Suppressor macrophage treated with lipopolysaccharide for 1 hour (primary cell): ENCODE measurements around the gene GBX2.

Experiments
- DNase-seq, 3 donors: peaks; one replicate each; pipeline ENCODE4 v3.0.0-alpha.2; 2020 to 2022

Gene GBX2

DNA sequence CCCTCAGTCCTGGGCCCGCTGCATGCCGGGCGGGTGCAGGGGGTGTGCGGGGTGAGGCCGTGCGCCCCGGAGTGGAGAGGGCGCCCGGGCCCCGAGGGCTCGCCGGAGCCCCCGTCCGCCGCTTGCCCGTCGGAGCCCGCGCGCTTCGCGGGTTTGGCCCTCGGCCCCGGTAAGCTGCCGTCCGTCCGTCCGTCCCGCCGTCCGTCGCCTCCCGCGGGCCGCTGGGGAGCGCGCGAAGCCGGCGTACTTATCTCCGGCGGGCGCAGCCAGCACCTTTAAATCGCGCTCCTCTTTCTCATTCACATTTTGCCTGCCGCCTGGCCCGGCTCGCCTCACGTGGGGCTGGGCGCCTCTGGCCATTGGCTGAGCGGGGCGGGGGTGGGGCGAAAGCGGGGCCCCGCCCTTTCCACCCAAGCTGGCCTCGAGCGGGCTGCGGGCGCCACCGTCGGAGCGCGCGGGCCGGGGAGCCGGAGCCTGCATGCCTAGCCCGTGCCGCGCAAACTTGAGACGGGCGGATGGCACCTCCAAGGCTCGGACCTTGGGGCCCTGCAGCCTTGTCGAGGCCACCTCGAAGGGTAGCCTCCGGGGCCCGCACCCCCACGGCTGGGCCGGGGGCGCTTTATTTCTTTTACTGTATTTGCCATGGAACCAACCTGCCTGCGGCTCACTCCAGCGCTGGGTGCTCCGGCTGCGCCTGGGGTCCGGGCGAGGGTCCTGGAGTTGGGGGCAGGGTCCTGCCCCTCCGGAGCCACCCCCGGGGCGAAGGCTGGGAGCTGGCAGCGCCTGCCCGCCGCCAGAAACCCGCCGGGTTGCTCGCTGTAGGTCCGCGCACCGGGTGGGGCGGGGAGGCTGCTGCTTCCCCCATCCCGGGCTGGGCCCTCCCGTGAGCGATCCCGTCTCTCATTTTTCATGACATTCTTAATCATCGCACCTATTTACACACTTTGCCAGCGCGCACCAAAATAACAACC lies at the start of gene GBX2:
GBX2 (minus strand) TSS at position 277 of the 971 bp plus-strand sequence. CDS start 415 bp downstream, outside the sequence.
- no peak for DNase-seq

DNA sequence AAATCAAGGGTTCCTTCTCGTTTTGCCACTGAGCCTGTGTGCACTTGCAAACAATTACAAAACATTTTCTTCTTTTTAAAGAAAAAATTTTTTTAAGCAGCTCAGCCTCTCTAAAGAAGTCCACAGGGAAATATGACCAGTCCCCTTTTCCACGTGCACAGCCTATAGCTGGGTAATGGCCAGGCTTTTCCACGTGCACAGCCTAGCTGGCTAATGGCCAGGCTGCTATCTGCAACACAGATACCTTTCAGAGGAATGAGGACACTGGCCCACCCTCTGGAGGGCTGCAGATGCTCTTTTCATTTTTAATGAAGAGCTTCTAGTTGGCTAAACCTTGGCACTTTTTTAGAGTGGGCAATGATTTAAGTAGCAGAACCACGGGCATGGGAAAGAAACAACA lies 49.7 kb upstream of the GBX2 start:
- no peak for DNase-seq

DNA sequence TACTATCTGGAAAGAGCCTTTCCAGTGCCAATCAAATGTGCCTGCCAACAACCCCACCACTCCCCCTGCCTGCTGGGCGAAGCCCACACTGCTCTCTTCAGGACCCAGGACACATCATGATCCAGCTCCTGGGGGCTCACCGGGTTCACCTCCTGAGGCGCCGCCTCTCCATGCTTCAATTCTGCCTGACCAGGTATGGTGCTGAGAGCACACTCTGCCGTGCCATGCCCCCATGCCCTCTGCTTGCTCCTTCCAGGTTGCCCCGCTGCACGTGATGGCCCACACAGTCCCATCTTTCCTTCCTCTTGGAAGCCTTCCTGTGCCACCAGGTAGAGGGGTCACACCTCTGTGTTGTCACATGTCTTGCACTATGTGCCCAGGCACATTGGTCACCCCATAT lies 48.5 kb upstream of the GBX2 start:
- DNase-seq, result no peak

DNA sequence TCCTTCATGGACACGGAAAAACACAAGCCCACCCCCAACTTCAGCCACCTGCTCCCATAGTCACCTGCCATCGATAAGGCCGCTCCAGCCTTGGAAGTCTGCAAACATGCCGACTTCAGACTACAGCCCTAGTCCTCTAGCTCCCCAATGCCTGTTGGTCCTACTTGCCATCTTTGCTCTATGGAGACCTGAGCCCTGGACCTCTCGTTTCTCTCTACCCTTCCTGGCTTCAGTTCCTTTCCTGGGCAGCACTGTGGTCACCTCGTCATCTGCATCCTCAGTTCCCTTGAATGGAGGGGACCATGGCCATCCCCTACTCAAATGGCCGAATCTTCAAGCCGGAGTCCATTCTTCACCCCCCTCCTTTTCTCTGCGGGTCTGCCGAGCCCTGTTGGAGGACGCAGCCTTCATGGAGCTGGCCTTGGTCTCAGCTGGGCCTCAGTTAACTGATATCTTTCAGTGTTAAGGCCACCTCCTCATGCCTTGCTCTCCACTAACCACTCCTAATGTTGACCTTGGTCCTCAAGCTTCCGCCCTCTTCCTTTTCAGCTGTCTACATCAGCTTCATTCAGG lies 47.7 kb upstream of the GBX2 start:
- no peak for DNase-seq

DNA sequence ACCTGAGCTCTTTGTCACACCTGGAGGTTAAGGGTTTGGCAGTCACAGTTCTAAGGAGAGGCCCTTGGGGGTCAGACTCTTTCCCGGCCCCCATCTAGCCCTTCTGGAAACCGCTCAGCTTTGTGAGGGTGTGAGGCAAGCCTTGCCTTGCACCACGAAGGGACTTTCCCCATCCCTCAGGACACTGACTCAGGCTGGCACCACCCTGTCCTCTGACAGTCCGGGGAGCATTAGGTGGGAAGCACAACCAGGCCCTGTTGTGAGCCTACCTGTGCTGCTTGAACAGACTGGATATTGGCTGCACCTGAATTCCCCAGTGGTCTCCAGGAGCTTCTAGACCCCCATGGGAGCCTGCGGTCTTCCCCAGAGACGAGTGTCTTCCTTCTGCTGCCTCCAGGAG lies 47.0 kb upstream of the GBX2 start:
- DNase-seq, result peak in 2 of 3 donors; percentile 3 to 16

DNA sequence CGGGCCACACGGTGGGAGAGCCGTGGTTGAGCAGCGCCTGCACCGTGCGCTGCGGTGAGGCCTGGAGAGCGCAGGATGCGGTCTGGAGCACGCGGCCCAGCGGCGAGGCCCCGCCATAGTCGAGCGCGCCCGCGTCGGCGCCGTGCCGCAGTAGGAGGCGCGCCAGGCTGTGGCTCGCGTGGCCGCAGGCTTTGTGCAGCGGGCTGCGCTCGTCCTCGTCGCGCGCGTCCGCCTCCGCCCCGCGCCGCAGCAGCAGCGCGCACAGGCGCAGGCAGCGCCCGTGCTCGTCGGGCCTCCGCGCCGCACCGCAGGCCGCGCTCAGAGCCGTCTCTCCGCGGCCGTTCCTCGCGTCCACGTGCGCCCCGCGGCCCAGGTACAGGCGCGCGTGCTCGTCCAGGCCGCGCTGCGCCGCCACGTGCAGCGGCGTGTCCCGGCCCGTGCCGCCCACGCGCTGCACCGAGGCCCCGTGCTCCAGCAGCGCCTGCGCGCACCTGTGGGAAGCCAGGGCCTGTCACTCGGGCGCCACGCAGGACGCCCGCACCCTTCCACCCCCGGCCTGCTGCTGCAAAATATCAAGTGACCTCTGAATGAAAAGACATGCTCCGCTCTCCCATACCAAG lies 46.3 kb upstream of the GBX2 start:
- DNase-seq, result no peak

DNA sequence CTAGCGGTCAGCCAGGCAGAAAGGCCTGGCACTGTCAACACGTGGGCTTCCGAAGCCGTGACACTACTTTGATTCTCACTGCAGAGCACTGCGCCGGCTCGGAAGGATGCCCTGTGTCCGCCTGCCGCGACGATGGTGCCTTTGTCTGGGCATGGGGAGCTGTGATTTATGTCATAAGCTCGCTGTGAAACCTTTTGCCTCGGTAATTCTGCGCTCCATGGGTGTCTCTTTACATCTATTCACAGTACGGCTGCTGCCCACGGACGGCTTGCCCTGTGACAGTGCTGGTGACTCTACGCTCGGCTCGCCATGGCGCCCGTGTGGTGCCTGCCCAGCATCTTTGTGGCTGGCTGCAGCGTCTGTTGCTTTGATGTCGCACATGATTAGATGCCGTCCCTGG lies 43.1 kb upstream of the GBX2 start:
- DNase-seq, result no peak

DNA sequence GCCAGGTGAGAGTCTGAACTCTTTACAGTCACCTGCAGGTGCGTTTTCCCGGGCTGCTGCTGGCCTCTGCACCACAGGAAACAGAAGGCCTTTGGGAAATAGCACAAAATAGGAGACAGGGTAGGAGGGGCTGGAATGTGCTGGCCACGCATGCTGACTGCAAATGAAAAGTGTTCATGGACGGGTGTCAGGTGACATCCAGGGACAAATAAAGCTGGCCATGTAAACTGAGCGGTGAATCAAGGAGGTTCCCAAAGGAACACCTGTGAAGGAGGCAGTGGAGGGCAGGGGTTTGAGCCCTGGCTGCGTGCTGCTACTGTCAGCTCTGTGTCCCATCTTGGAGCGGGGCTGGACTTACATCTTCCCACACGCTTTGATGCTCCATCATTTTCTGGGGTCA lies 42.4 kb upstream of the GBX2 start:
- DNase-seq, result no peak

DNA sequence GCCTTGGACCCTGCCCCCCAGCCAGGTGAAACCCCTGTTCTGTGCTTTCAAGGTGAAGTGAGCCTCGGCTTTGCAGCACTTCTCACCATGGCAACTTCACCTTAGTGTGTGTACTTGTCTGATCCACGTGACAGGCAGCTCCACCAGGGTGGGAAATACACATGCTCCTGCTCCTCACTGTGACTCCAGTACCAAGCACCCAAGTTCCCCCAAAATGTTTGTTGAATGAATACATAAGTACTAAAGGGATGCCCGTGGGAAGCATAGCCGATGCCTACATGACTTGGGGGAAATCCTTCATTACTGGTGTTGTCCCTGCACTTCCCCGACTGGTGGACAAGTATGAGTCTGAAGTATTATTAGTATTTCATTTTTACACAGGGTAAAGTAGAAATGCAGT lies 41.8 kb upstream of the GBX2 start:
- no peak for DNase-seq

DNA sequence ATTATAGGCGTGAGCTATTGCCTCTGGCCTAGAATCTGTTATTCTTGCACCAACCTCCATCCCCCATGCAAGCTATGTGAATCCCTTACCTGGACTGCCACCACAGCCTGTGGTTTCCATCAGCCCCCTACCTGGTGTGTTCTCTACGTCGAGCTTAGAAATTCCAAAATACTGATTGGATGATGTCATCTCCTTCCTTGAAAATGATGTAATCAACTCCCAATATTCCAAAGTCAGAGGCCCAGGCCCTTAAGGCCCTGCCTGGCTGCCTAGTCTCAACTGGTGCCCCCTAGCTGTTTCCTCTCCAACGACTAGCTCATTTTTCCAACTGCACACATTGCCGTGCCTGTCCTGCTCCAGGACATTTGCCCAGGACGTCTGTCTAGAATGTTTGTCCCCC lies 41.3 kb upstream of the GBX2 start:
- no peak for DNase-seq

DNA sequence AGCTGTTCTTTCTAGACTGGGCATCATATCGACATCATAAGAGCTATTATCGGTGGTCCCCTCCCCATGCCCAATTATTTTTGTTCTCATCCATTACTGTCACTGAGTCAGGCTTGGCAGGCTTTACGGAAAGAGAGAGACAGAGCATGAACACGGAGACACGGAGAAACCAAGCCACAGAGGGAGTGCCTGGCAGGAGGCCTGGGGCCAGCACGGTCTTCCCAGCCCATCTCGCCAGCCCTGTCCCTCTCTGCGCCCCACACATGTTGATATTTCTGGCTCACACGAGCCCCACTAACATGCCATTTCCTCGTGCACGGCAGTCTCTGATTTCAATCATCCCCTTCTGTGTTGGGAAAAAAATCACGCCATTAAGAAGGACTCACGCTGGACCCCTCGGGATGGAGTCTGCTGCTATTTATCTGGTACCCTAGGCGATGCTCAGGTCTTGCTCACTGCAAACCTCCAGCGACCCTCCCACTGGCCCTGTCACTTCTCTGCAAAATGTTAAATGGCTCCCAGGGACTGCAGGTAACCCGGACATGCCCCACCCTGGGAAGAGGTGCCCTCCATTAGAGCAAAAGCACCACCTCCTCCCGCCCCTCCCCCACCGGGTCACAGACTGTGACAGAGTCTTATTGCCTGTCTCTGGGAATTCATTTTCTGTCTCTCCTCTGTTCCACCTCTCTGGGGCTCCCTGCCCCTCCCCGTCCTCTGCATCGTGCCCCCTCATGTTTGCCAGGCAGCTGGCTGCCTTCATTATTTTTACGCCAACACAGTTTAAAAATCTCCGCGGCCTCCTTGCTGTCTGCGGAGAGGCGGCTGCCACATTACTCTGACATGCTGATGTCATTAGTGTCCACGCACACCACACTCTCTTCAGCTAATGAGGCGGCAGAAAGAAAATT lies 40.1 kb upstream of the GBX2 start:
- no peak for DNase-seq

DNA sequence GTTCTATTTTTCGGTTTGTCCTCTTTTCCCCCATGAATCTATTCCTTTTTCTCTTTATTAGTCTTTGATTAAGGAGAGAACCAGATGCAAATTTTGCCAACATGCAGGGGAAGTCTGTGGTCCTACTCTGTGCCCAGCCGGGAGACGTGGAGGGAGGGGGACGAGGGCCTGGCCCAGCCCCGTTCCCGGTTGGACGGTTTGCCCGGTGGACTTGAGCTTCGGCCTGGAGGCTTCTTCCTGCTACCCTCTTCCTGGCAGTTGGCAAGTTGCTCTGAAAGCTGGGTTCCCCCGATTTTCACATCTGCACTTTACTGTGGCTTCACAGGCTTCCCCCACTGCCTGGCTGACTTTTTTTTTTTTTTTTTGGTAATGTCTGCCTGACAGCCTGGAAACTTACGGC lies 39.3 kb upstream of the GBX2 start:
- DNase-seq, result no peak

DNA sequence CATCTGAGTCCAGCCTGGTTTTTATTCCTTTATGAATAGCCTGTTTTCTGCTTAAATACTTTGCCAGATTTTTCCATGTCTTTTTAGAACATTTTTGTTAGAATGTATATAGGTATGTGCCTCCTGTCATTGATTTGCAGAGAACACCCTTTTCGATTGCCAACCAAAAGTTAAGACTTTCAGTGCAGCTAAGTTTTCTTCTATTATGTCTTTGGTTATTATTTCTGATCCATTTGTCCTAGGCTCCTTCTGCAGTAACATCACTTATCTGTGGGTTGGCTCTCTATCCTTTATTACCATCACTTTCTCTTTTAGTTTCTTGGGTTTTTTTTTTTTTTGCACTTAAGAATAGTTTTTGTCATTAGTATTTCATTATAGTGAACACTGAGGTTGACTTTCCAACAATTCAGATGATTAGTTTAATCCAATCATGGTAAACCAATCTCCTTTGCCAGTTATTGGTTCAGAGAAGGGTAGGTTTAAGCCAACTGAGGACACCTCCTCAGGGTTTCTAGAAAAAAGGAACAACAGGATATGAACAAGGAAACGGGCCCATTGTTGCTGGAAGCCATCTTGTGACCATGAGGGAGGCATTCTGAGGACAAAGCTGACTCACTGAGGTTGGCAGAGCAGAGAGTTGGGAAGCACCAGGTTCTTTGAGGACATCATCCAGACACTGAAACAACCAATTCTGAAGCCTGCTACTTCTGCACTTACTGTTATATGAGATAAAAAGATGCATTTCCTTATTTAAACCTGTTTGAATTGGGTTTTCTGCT lies 37.9 kb upstream of the GBX2 start:
- peak; percentile 5 to 25 (median 7) for DNase-seq

DNA sequence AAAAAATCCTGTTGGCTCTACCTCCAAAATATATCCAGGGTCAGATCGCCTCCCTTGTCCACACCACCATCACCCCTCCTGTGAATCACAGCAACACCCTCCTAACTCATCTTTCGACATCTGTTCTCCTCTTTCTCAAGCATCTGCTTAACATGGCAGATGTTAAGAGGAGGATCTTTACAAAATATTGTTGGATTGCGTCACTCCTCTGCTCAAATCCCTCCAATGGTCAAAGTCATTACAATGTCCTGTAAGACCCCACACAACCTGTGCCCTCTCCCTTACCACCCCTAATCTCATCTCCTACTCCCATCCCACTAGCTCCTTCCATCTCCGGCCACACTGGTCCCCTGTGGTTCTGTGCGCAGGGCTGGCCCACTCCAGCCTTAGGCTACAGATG lies 36.8 kb upstream of the GBX2 start:
- DNase-seq, result no peak

DNA sequence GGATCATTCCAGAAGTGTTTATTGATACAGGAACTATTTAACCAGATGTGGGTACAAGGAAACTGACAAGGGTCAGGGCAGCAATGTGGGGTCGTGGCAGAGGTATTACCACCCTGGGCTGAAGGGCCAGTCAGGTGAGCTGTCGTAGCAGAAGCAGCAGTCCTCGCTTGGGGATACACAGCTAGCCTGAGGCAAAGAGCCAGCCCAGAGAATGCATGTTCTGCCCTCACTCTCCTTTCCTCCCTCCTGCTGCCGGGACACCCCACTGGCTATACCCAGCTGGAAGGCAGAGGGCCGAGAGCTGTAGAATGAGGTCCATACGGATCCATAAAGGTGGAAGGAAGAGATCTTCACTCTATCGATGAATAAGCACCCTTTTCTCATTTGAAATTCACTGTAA lies 32.2 kb upstream of the GBX2 start:
- DNase-seq, result no peak

DNA sequence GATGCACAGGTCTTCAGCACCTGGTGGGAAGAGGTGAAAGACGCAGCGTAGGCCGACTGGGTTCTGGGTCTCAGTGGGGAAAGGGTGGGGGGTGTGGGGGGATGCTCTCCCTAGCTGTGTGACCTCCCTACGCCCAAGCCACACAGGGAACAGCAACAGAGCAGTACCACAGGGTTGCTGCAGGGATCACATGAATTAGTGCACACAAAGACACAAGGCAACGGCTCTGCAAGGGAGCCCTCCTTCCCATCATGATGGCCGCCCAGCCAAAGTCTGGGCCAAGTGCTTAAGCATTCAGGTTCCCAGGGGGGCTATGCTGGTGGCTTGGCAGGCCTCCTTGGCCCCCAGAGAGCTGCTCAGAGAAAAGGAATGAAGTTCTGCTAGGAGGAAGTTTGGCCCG lies 28.2 kb upstream of the GBX2 start:
- no peak for DNase-seq

DNA sequence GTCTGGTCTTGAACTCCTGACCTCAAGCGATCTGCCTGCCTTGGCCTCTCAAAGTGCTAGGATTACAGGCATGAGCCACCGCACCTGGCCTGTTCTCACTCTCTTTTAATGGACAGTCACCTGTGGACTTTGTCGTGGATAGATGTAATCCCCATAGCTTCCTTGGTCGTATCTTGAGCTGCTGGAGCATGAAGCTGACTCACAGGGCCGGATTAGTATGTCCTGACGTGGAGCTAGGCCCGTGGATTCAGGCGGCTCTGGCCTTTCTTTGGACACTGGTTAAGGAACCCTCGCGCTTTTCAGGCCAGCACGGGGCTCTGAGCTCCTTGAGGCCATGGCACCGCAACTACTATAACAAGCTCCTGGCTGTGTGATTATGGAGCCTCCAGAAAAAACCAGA lies 27.5 kb upstream of the GBX2 start:
- no peak for DNase-seq

DNA sequence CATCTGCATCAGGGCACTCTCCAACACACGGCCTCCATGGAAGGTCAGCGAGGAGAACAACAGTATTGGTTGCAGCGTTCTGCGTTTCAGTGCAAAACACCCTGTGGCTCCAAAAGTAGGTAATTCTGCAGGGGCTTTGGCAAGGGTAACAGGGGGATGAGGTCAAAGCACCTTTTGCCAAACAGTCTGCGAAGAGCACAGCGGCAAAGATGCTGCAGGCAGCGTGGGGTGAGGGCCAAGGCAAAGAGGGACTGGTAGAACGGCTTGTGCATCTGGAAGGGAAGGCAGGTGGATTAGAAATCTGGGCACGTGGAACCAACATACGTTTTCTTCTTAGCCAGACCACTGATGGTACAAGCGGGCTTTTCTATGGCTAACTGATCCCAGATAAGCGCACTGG lies 26.6 kb upstream of the GBX2 start:
- DNase-seq, result no peak

DNA sequence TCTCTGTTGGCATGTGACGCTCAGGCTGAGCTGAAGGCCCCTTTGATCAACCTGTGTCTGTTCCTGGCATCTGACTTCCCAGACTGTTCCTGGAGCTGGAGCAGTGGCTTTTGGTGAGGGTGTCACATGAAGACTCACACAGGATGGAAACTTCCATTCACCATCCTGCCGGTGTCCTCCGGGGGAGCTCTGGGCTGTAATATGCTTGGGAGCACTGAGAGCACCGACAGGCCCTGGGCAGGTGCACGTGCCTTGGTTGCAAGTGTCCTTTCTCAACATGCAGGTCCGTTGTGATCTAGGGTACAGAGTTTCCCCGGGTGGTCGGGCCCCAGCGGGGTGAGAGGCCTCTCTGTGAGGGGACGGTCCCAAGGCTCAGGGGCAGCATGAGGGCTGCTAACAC lies 24.8 kb upstream of the GBX2 start:
- DNase-seq, result no peak

DNA sequence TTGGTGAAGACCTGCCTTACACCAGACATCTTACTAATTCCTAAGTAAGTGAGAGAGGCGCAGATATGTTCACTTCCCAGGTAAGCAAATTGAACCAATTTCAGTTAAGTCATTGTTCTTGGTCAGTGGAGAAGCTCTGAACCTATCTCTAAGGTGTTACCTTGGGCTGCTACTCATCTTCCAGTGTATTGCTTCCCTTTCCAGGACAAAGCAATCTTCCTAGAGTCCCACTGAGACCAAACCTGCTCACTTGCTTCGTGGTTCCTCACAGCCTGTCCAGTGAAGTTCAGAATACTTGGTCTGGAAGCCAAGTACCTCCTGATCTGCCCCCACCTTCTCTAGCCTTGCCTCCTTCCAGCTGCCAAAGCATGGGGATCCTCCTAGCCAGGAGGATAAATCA lies 22.5 kb upstream of the GBX2 start:
- DNase-seq, result no peak

DNA sequence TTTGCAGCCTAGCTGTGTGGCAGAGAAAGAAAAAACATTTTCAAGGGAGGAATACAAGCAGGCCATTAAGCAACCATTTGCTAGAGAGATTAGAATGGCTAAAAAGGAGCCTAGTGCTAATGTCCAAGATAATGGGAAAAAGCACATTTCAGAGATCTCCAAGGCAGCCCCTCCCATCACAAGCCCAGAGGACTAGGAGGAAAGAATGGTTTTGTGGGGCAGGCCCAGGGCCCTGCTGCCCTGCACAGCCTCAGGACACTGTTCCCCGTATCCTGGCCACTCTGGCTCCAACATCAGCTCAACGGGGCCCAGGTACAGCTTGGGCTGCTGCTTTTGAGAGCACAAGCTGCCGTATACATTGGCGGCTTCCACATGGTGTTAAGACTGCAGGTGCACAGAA lies 16.5 kb upstream of the GBX2 start:
- DNase-seq, result no peak

DNA sequence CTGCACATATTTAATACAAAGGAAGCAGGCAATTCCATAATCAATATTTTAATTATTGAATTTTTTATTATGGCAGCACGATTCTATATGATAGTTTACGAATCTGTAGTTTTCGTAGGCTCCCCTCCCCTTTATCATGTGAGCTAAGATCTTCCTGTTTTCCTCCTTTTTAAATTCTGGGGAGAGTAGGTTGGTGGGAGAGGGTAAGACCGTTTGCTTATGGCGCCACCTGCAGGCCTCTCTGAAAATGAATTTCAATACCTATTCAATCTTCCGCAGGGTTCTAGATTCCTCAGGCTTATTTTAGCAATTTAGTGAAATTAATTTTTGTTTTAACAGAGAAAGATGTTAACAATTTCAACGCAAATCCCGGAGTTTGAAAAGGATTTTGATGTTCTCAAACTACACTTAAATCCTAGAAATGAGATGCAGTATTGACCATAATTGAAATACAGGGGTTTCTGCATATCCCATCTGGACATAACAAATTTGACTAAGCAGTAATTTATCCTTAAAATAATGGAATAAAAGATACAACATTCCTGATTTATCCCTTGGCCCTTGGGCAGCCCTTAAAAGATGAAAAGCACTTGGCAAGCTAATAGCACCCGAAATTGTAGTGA lies 12.8 kb upstream of the GBX2 start:
- peak; percentile 67 to 82 (median 74) for DNase-seq
